Measurements from ENCODE around the gene SLC9A9. TPM values are rescaled to one million over a fixed set of nuclear protein-coding genes. Genes with fewer than 3 reads are reported as not detected.
"Not testable (repeated sequence)": the region's sequence is repeated elsewhere in the genome, so short reads cannot be mapped to it uniquely, and the experiment has no call there.

The SLC9A9 gene
- polyA plus RNA-seq, 3 donors = 5.8 to 6.8 (median 6.4) TPM

DNA sequence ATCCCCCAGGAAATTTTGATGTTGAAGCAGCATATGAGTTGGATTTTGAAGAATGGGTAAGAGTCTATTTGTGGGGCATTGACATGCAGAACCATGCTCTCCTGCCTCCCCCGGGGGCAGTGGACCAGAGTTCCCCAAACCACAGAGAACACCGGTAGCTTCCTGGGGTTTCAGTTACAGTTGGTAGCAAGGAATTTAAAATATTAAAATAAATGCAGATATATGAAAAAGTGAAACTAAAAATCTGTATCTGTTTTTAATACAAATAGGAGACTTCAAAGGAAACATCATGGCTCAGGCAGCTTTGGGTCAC lies 37.4 kb downstream of the SLC9A9 start:
- no peak for DNase-seq (ENCODE audit: low read depth in 3 of 3, low spot score in 2 of 3)

DNA sequence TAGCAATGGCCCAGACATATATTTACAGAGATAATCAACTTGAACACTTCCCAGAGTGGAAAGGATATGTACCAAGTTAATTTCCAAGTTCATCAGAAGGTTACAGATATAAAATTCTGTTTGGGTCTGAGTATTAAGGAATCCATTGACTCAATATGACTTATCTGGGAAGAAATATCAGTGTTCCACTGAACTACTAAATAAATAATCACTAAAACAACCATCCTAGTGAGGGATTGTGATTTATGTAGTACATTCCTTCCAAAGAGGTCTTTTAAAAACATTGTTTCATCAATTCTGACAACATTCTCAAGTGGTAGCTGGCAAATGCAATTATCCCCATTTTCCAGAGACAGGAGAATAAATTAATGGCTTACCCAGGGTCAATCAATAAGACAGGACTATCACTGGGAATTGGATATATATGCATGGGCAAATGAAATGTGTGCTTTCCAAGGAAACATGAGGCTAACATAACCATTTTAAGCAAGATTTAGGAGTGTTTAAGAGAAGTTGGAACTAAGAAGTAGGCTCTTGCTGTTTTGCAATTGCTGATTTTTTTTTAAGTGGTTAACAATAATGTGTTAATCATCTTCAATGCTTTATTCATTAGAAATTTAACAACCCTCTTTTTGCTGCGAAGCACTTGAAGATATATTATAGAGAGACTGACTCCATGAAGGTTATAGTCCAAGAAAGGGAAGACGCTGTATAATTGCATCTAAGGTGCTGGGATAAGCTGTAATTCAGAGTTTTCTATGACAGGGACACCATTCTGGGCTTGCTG lies 37.9 kb downstream of the SLC9A9 start:
- DNase-seq (ENCODE audit: low read depth in 3 of 3, low spot score in 2 of 3) = no peak

- peak in 2 of 3 donors; percentile 33 for DNase-seq (ENCODE audit: low read depth in 3 of 3, low spot score in 2 of 3)
These were observed 39.1 kb downstream of the SLC9A9 start for GRCh38 chr3:143809121-143809621.

DNA sequence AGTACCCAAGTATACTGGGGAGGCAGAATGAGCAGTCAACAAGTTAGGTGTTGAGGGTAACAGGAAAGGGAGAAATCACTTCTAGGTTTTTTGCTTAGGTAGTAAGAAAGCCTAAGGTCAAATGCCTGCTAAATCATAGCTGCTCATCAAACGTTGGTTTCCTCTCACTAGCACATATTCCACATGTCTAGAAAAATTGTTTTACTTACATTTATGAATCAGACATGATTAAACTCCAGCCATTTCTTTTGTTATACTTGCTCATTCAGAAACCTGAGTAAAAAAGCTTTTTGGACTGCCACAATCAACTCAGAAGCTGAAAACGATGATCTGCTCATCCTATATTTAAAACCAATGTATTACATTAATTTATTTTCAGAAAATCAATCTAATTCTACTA lies 40.2 kb downstream of the SLC9A9 start:
- no peak for DNase-seq (ENCODE audit: low read depth in 3 of 3, low spot score in 2 of 3)

- DNase-seq (ENCODE audit: low read depth in 3 of 3, low spot score in 2 of 3) = no peak
These were observed 42.2 kb downstream of the SLC9A9 start for GRCh38 chr3:143806038-143806437.

DNA sequence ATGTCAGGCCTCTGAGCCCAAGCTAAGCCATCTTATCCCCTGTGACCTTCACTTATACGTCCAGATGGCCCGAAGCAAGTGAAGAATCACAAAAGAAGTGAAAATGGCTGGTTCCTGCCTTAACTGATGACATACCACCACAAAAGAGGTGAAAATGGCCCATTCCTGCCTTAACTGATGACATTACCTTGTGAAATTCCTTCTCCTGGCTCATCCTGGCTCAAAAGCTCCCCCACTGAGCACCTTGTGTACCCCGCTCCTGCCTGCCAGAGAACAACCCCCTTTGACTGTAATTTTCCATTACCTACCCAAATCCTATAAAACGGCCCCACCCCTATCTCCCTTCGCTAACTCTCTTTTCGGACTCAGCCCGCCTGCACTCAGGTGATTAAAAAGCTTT lies 42.8 kb downstream of the SLC9A9 start:
- not testable (repeated sequence) for DNase-seq (ENCODE audit: low read depth in 3 of 3, low spot score in 2 of 3)

DNA sequence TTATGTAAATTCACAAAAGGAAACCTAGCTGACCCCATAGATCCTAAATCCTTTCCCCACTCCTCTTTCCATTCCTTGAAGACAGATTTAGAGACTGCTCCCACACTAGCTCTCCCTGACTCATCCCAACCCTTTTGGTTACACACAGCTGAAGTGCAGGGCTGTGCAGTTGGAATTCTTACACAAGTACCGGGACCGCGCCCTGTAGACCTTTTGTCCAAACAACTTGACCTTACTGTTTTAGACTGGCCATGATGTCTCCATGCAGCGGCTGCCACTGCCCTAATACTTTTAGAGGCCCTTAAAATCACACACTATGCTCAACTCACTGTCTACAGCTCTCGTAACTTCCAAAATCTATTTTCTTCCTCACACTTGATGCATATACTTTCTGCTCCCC lies 47.2 kb downstream of the SLC9A9 start:
- DNase-seq (ENCODE audit: low read depth in 3 of 3, low spot score in 2 of 3) = not testable (repeated sequence)

- DNase-seq (ENCODE audit: low read depth in 3 of 3, low spot score in 2 of 3) = not testable (repeated sequence)
These were observed 50.1 kb downstream of the SLC9A9 start for GRCh38 chr3:143798151-143798550.

GRCh38 chr3:143795874-143796273 lies 52.4 kb downstream of the SLC9A9 start:
- DNase-seq (ENCODE audit: low read depth in 3 of 3, low spot score in 2 of 3) = no peak

DNA sequence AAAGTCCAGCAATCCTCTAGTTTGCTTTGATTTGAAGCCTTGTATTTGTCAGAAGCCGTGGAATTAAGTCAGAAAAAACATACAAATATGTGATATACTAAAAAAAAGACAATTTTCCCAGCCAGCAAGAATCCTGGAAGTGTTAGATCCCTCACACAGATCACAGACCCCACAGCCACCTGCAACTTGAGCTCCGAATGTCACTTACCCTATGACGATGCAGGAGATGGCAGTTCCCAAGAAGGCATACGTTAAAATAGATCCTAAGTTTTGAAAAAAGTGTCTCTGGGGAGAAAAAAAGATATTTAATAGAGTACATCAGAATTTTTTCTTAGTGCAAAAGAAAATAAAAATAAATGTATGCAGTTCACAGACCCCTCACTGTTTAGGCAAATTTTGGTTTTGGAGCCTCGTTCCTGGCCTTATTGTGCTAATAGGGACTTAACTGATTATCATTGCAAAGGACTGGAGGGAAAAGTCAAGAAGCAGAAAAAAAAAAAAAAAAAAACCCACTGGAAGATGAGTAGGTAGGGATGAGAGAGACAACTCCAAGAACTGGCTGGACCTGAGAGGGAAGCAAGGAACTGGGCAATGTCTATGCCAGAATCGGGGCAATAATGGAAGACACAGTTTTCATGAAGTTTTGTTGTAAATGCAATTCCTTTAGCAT lies 53.3 kb downstream of the SLC9A9 start:
- DNase-seq (ENCODE audit: low read depth in 3 of 3, low spot score in 2 of 3) = no peak

DNA sequence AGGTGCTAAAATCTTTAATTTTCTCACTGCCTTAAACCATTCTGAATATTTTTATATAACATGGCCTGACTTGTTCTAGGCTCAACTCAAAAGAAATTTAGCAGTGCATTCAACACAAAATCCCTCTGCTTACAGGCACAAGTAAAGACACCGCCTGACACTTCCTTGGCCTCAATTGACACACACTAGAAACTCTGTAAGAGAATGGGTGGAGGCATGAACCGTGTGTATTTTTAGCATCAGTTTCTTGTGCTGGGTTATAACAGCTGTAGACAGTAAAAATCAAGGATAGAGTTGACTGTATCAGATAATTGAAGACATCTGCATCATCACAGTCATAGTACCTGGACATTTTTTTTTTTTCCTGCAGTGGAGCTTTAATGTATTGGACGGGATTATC lies 54.3 kb downstream of the SLC9A9 start:
- no peak for DNase-seq (ENCODE audit: low read depth in 3 of 3, low spot score in 2 of 3)

GRCh38 chr3:143791386-143791785 lies 56.9 kb downstream of the SLC9A9 start:
- DNase-seq (ENCODE audit: low read depth in 3 of 3, low spot score in 2 of 3) = no peak

GRCh38 chr3:143786219-143787191 lies 61.8 kb downstream of the SLC9A9 start:
- no peak for DNase-seq (ENCODE audit: low read depth in 3 of 3, low spot score in 2 of 3)

- DNase-seq (ENCODE audit: low read depth in 3 of 3, low spot score in 2 of 3) = no peak
These were observed 63.8 kb downstream of the SLC9A9 start for GRCh38 chr3:143784446-143784845.

- DNase-seq (ENCODE audit: low read depth in 3 of 3, low spot score in 2 of 3) = no peak
These were observed 64.4 kb downstream of the SLC9A9 start for GRCh38 chr3:143783851-143784370.

DNA sequence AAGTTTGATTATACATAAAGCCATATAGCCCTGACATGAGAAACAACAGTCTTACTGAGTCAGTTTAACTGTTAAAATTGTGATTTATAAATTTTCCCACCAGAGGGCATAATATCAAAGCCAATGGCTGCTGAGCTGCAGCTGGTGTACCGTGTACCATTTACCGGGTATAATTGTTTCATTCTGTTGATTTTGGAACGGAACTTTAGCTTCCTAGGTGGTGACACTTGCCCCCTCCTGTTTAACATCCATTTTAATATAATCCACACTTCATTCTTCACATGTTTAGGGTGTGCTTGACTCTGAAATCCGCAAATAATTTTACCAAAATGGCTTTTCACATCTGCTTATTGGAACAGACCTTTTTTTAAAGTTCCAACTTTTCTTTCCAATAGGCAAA lies 72.8 kb downstream of the SLC9A9 start:
- DNase-seq (ENCODE audit: low read depth in 3 of 3, low spot score in 2 of 3) = peak in 1 of 3 donors; percentile 31

- DNase-seq (ENCODE audit: low read depth in 3 of 3, low spot score in 2 of 3) = no peak
These were observed 76.3 kb downstream of the SLC9A9 start for GRCh38 chr3:143771939-143772338.

GRCh38 chr3:143771258-143771657 lies 77.0 kb downstream of the SLC9A9 start:
- DNase-seq (ENCODE audit: low read depth in 3 of 3, low spot score in 2 of 3) = no peak

GRCh38 chr3:143770391-143770790 lies 77.9 kb downstream of the SLC9A9 start:
- no peak for DNase-seq (ENCODE audit: low read depth in 3 of 3, low spot score in 2 of 3)

- DNase-seq (ENCODE audit: low read depth in 3 of 3, low spot score in 2 of 3) = no peak
These were observed 78.7 kb downstream of the SLC9A9 start for GRCh38 chr3:143769616-143770015.

GRCh38 chr3:143764840-143765239 lies 83.4 kb downstream of the SLC9A9 start:
- DNase-seq (ENCODE audit: low read depth in 3 of 3, low spot score in 2 of 3) = no peak
